H9 (cell line): ENCODE results near the gene MLLT3. TPM values are rescaled to one million over a fixed set of nuclear protein-coding genes. Genes with fewer than 3 reads are reported as not detected.
A peak's percentile ranks its signal among the peaks of the same experiment; 100 is the strongest.

Experiments used
- DNase-seq: peaks from one replicate; pipeline ENCODE4 v3.0.0-alpha.2; 2017
- H2AFZ ChIP-seq: one replicate; pipeline ENCODE4 v1.6.1; 2013; ENCODE audit warnings: mild to moderate bottlenecking, low read length, control low read depth, moderate library complexity
- H2AK5ac ChIP-seq: 2 replicates; pipeline ENCODE4 v1.6.1; 2013; ENCODE audit warnings: low read length, control low read depth, mixed read lengths; ENCODE audit not compliant: insufficient read length
- H2BK120ac ChIP-seq: one replicate; pipeline ENCODE4 v1.6.1; 2013; ENCODE audit warnings: low read depth, mild to moderate bottlenecking, low read length, control low read depth, inconsistent platforms; ENCODE audit not compliant: poor library complexity, severe bottlenecking
- H2BK12ac ChIP-seq: 2 replicates; pipeline ENCODE4 v1.6.1; 2013; ENCODE audit warnings: low read length, control low read depth, mixed read lengths, low read depth; ENCODE audit not compliant: insufficient read length
- H2BK15ac ChIP-seq: 2 replicates; pipeline ENCODE4 v1.6.1; 2013; ENCODE audit warnings: low read depth, low read length, control low read depth
- H2BK20ac ChIP-seq: one replicate; pipeline ENCODE4 v1.6.1; 2013; ENCODE audit warnings: low read depth, mild to moderate bottlenecking, low read length, control low read depth, inconsistent platforms; ENCODE audit not compliant: poor library complexity, severe bottlenecking
- H2BK5ac ChIP-seq: 2 replicates; pipeline ENCODE4 v1.6.1; 2013; ENCODE audit warnings: low read length, control low read depth, mixed read lengths; ENCODE audit not compliant: insufficient read length
- H3K14ac ChIP-seq: 2 replicates; pipeline ENCODE4 v1.6.1; 2013; ENCODE audit warnings: low read length, control low read depth; ENCODE audit not compliant: insufficient read depth
- H3K18ac ChIP-seq: 2 replicates; pipeline ENCODE4 v1.6.1; 2013; ENCODE audit warnings: low read depth, mild to moderate bottlenecking, mixed read lengths, low read length, control low read depth; ENCODE audit not compliant: insufficient read length
- H3K23ac ChIP-seq: 2 replicates; pipeline ENCODE4 v1.6.1; 2013; ENCODE audit warnings: low read length, control low read depth, mixed read lengths, low read depth; ENCODE audit not compliant: insufficient read length
- H3K23me2 ChIP-seq: 2 replicates; pipeline ENCODE4 v1.6.1; 2013; ENCODE audit warnings: low read depth, mild to moderate bottlenecking, mixed read lengths, low read length, control low read depth; ENCODE audit not compliant: insufficient read length, poor library complexity, severe bottlenecking
- H3K27ac ChIP-seq: 2 replicates; pipeline ENCODE4 v1.5.1; 2013; ENCODE audit warnings: low read length, control low read depth, mixed read lengths, low read depth; ENCODE audit not compliant: insufficient read length
- H3K27me3 ChIP-seq: 2 replicates; pipeline ENCODE4 v1.6.1; 2013; ENCODE audit warnings: low read length, control low read depth, inconsistent platforms; ENCODE audit not compliant: insufficient read depth
- H3K4ac ChIP-seq: 2 replicates; pipeline ENCODE4 v1.6.1; 2013; ENCODE audit warnings: low read depth, mild to moderate bottlenecking, control low read depth, inconsistent platforms, low read length, moderate library complexity
- H3K4me1 ChIP-seq: 2 replicates; pipeline ENCODE4 v1.6.1; 2013; ENCODE audit warnings: low read length, control low read depth, inconsistent platforms; ENCODE audit not compliant: insufficient read depth
- H3K4me2 ChIP-seq: 2 replicates; pipeline ENCODE4 v1.6.1; 2013; ENCODE audit warnings: low read length, control low read depth, mixed read lengths; ENCODE audit not compliant: insufficient read length, insufficient read depth
- H3K56ac ChIP-seq: 2 replicates; pipeline ENCODE4 v1.6.1; 2013; ENCODE audit warnings: low read depth, mild to moderate bottlenecking, mixed read lengths, low read length, control low read depth; ENCODE audit not compliant: insufficient read length
- H3K79me1 ChIP-seq: 2 replicates; pipeline ENCODE4 v1.6.1; 2013; ENCODE audit warnings: low read depth, mild to moderate bottlenecking, moderate library complexity, low read length, control low read depth, inconsistent platforms; ENCODE audit not compliant: insufficient read depth, poor library complexity, severe bottlenecking
- H3K79me2 ChIP-seq: 2 replicates; pipeline ENCODE4 v1.6.1; 2013; ENCODE audit warnings: low read length, control low read depth, inconsistent platforms; ENCODE audit not compliant: insufficient read depth
- H3K9ac ChIP-seq: 2 replicates; pipeline ENCODE4 v1.6.1; 2013; ENCODE audit warnings: low read length, control low read depth, mixed read lengths; ENCODE audit not compliant: insufficient read length; ENCODE audit errors: extremely low read depth
- H3K9me3 ChIP-seq: one replicate; pipeline ENCODE4 v1.6.1; 2013; ENCODE audit warnings: low read depth, low read length, inconsistent platforms; ENCODE audit not compliant: control insufficient read depth
- H3T11ph ChIP-seq: one replicate; pipeline ENCODE4 v1.6.1; 2013; ENCODE audit warnings: mild to moderate bottlenecking, low read length, control low read depth, inconsistent platforms
- H4K20me1 ChIP-seq: one replicate; pipeline ENCODE4 v1.6.1; 2013; ENCODE audit not compliant: control insufficient read depth, insufficient read length, insufficient read depth
- H4K5ac ChIP-seq: 2 replicates; pipeline ENCODE4 v1.6.1; 2013; ENCODE audit warnings: low read depth, mild to moderate bottlenecking, mixed read lengths, low read length, control low read depth; ENCODE audit not compliant: insufficient read length
- H4K8ac ChIP-seq: replicated peaks from 2 replicates; pipeline ENCODE4 v1.6.1; 2013; ENCODE audit warnings: low read length, control low read depth, mixed read lengths, low read depth; ENCODE audit not compliant: insufficient read length
- H4K91ac ChIP-seq: 2 replicates; pipeline ENCODE4 v1.6.1; 2013; ENCODE audit warnings: low read depth, mild to moderate bottlenecking, moderate library complexity, mixed read lengths, low read length, control low read depth; ENCODE audit not compliant: insufficient read length
- H3K27ac Mint-ChIP-seq, 3 experiments: 2 replicates in 2 of 3; 3 replicates in 1 of 3; pipeline ENCODE4 v1.8.0; 2020 to 2021; ENCODE audit warnings: mixed read lengths in 3 of 3, mild to moderate bottlenecking in 1 of 3, moderate library complexity in 1 of 3
- H3K27me3 Mint-ChIP-seq: 2 replicates; pipeline ENCODE4 v1.8.0; 2021; ENCODE audit warnings: low read depth, mild to moderate bottlenecking, moderate library complexity, mixed read lengths
- H3K36me3 Mint-ChIP-seq, 3 experiments: 2 replicates in 2 of 3; 3 replicates in 1 of 3; pipeline ENCODE4 v1.8.0; 2020 to 2021; ENCODE audit warnings: low read depth in 3 of 3, mixed read lengths in 3 of 3; ENCODE audit not compliant: insufficient read depth in 1 of 3
- H3K4me1 Mint-ChIP-seq, 2 experiments: 2 replicates each; pipeline ENCODE4 v1.8.0; 2020; ENCODE audit warnings: mixed read lengths in 2 of 2
- H3K4me3 Mint-ChIP-seq, 2 experiments: 2 replicates in 1 of 2; 3 replicates in 1 of 2; pipeline ENCODE4 v1.8.0; 2020 to 2021; ENCODE audit warnings: mild to moderate bottlenecking in 2 of 2, mixed read lengths in 2 of 2, moderate library complexity in 1 of 2
- H3K9me3 Mint-ChIP-seq, 2 experiments: 2 replicates in 1 of 2; 3 replicates in 1 of 2; pipeline ENCODE4 v1.8.0; 2020; ENCODE audit warnings: mild to moderate bottlenecking in 2 of 2, mixed read lengths in 2 of 2, moderate library complexity in 1 of 2
- CTCF ChIP-seq: fragments of 200-600 bp; sonication (generic); conservative IDR thresholded peaks from 3 replicates; pipeline ENCODE4 v1.8.0; 2021; ENCODE audit warnings: antibody characterized with exemption, mild to moderate bottlenecking
- WGBS: extraction: QIAGEN DNeasy Blood & Tissue Kit; methylation state at CpG from one replicate; pipeline ENCODE4 v1.1.7; 2013; ENCODE audit warnings: missing lambda C conversion rate, low lambda C conversion rate, mixed read lengths; ENCODE audit not compliant: insufficient read length; ENCODE audit errors: extremely low coverage; 5-methylcytosine and 5-hydroxymethylcytosine counted together
- total RNA-seq: library from RNA; stranded (reverse); gene quantifications from 2 replicates; pipeline ENCODE4 v1.2.1, GENCODE V29; 2021

The MLLT3 gene
- total RNA-seq, 1 experiment from 2014 or later = 3.9 TPM

GRCh38 chr9:20624201-20625002 is 2.1 kb upstream of the MLLT3 start:
- no peak overlapping the region for H3K18ac ChIP-seq
- TF ChIP-seq CTCF = peak; percentile 91; the same call in 2 of the 3 replicates
- H3K9me3 Mint-ChIP-seq = no peaks in the 10 kb centered on the region

More at GRCh38 chr9:20624201-20625002, 2.1 kb upstream of the MLLT3 start:
- Mint-ChIP-seq H3K27ac (no peak overlapping the region), H3K4me3 (peak overlapping the region; percentile 78 to 93), H3K27me3 (peaks cover 50% of the 10 kb centered on the region), H3K36me3 (no peaks in the 10 kb centered on the region), H3K4me1 (peaks cover 27 to 41% of the 10 kb centered on the region in 2 experiments)
- peak; percentile 41 for DNase-seq
- Histone ChIP-seq H3K4me2 (peak overlapping the region; percentile 95), H2AFZ (no peak overlapping the region), H3K79me2 (no peaks in the 10 kb centered on the region), H3K9me3 (no peaks in the 10 kb centered on the region), H3K27ac (no peak overlapping the region), H2BK5ac (no peak overlapping the region), H3K79me1 (no peaks in the 10 kb centered on the region), H4K5ac (no peak overlapping the region), H2BK15ac (no peak overlapping the region), H3K56ac (no peak overlapping the region), H3K4ac (no peak overlapping the region), H3K23me2 (peaks cover 25% of the 10 kb centered on the region), H2AK5ac (no peak overlapping the region), H4K91ac (no peak overlapping the region), H3T11ph (no peak overlapping the region), H3K4me1 (peaks cover 3% of the 10 kb centered on the region; the same call in 1 of the 2 replicates), H3K23ac (no peak overlapping the region), H3K14ac (no peak overlapping the region), H3K9ac (no peak overlapping the region), H2BK12ac (no peak overlapping the region), H2BK120ac (no peak overlapping the region), H2BK20ac (no peak overlapping the region), H4K20me1 (no peaks in the 10 kb centered on the region), H3K27me3 (peaks cover 31% of the 10 kb centered on the region), H4K8ac (no peak overlapping the region)
- WGBS = no CpG with 5 or more reads among the region's 21 CpGs
